ENCODE results near the gene ATP6V1G3.
"Not testable (repeated sequence)": the region's sequence is repeated elsewhere in the genome, so short reads cannot be mapped to it uniquely, and the experiment has no call there.

The ATP6V1G3 gene

DNA sequence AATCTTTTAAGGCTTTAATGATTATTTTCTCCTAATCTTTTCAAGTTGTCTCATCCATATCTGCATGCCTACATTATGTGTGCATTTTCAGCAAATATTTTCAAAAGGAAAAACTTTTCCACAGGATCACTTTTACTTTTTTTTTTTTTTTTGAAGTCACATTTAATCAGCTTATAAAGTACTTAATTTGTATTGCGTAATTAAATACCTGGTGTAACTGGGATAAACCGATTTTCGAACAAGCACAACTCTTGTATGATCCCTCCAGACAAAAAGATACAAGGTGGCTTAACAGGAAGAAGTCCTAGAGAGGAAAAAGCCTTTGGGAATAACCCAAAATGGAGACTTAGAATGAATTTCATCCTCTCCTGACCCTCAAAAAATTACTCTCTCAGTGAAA, 1.3 kb upstream of the ATP6V1G3 start:
- no peak for DNase-seq

GRCh38 chr1:198538579-198539364, 1.7 kb downstream of the ATP6V1G3 start:
- no peak for DNase-seq

GRCh38 chr1:198535631-198536030, 4.8 kb downstream of the ATP6V1G3 start:
- DNase-seq = no peak

- no peak for DNase-seq
These were observed 5.7 kb downstream of the ATP6V1G3 start for GRCh38 chr1:198534548-198535418.

DNA sequence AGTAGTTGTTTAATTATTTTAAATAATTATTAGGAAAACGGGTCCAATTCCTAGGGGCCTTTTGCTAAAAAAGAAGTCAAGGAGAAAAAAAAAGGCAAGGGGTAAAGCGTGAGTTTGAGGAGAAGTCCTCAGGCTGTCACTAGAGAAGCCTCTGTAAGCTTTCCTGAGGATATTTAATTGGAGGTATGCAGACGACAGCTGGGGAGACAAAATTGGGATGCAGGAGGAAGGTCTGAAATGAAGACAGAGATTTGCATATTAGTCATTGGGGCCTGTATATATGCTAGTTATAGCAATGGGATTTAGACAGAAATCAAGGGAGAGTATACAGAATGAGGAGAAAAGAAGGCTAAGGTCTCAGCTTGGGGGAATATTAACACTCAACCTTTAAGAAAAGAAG, 8.6 kb downstream of the ATP6V1G3 start:
- DNase-seq = no peak

DNA sequence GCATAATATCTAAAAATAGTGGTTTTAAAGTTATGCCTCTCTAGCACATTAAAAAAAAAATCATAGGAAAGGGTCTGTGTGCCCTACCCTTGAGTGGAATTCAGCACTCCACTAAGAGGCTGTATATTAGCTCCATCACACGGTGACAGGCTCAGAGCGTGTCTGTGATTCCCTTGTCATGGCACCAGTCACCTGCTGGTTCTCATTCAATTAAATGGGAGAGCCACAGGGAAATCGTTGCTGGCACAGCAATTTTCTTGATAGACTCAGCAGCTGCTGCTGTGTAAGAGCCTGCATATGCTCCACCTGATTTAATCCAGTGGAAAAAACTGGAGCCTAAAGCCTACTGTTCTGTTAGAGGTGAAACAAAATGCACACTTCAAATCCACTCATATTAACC, 9.5 kb downstream of the ATP6V1G3 start:
- DNase-seq = peak; percentile 61

DNA sequence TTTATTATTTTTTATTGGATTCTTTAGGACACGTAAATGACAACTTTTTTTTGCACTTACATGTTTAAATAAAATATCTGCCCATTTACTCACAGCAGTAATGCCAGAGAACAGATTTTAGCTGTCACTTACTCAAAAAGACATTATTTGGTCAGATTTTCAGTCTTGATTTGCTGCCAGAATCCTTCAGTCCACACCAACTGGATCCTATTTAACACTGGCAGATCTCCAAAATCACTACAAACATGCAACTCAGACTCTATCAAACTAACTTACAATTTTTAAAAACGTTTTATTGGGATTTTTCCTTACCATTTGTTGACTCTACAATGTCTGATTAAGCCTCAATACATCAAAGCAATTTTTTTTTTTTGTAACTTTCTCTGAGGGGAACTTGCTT, 11.1 kb downstream of the ATP6V1G3 start:
- no peak for DNase-seq

DNA sequence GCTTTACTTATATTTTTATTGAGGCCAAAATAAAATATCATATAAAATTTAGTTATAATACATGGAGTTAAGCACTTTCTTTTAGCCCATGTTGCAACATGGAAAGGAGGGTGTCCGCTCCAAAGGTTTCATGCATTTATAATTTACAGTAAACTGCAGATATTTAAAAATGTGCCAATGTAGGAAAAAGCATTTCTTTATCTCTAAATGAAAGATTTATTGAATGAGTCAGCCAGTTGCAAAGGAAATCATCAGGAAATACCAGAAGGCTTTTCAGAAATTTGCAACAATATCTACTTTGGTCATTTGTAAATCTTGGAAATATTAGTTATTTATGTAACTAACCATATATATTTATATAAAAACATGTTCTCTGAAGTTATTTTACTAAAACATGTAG, 12.1 kb downstream of the ATP6V1G3 start:
- no peak for DNase-seq

DNA sequence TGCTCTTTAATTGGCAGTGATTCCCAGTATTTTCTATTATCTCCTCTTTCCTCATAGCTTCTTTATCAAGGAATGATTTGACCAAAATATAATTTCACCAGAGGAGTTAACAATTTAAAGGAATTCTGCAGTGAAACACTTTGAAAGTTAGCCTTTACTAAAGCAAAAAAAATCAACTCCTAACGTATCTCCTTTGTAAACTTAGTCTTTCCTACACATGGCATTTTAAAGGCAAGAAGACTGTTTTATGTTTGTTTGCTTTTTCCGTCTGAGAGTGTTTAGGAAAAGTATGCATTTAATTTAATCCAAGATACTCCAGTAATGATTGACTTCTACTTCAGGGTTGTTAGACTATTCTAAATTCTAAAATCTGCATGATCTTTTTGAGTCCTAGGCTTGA, 15.9 kb downstream of the ATP6V1G3 start:
- DNase-seq = no peak

- DNase-seq = not testable (repeated sequence)
These were observed 16.4 kb downstream of the ATP6V1G3 start for GRCh38 chr1:198524127-198524526.

- DNase-seq = no peak
These were observed 17.1 kb downstream of the ATP6V1G3 start for GRCh38 chr1:198523182-198523950.

DNA sequence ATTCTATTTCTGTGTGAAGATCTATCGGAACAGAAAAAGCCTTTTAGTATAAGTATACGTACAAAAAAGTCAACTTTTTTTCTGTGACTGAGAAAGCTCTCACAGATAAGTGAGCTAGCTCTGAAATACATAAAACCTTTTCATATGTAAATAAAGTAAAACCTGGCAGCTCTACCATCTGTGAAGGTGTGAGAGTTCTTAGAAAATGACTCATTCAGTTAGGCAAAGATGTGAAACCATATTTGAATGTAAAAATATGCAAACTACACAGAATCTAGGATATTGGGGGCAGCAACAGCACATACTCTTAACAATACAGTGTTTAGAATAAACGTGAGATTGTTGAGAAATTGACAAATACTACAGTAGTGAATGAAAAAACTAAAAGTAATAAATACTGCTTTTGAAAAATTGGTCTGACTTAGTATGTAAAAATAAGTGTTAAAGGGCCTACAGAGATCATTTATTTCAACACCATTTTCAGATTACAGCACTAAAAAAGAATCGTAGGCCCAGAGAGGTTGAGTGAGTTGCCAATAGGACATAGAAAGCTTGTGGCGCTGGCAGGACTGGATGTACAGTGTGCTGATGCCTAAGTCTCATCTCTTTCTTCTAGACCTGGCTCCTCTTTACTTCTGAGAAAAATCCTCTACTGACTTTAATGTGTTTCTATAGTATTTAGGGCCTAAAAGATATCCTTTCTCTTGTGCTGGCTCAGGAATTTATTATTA, 19.8 kb downstream of the ATP6V1G3 start:
- no peak for DNase-seq

DNA sequence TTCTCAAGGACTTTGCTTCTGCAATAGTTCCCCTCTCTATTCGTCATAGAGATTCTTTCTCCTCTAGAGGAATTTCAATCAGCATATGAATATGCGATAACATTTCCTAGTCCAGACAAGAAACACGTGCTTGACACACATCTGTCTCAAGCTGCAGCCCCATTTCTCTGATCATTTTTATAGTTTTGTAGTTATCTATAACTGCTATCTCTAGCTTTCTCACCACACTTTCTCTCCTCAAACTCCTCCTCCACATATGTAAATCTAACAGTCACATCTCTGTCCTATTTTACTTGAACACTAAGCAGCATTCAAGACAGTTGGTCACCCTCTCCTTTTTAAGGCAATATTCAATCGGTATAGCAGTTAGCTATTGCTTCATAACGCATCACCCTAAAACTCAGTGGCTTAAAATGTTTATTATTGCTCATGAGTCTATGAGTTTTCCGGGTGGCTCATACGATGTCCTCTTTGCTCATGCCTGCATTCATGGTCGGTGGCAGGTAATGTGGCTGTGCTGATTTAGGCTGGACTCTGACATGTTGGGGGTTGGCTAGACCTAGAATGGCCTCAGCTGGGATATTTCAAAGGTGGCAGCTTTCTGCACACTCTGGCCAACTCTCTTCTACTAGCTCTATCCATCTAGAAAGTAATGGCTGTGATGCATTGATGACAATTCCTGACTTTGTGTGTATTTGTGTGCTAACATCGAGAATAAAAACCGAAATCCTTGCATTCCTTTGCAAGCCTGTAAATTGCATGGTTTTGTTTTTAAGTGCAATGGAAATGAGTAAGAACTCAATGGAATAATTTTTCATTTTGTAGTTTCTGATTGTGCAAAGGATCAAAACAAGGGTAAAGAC, 20.6 kb downstream of the ATP6V1G3 start:
- DNase-seq = no peak

- DNase-seq = no peak
These were observed 22.8 kb downstream of the ATP6V1G3 start for GRCh38 chr1:198517623-198518199.

GRCh38 chr1:198500096-198500495, 40.4 kb downstream of the ATP6V1G3 start:
- no peak for DNase-seq

GRCh38 chr1:198499588-198499987, 40.9 kb downstream of the ATP6V1G3 start:
- no peak for DNase-seq

GRCh38 chr1:198498881-198499280, 41.6 kb downstream of the ATP6V1G3 start:
- DNase-seq = no peak

DNA sequence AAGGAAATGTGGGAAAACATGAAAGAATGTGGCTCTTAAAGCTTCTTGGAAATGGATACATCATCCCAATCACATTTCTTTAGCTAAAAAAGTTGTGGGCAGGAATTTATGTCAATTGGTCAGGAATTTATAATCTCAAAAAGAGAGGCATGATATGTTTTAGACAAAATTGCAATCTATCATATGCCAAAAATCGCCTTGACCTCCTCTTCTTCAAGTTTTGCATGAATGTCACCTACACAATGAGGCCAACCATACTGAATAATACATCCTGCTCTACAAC, 42.4 kb downstream of the ATP6V1G3 start:
- no peak for DNase-seq

GRCh38 chr1:198497326-198498102, 43.0 kb downstream of the ATP6V1G3 start:
- no peak for DNase-seq
